GM23338 (cell line): ENCODE measurements around the gene PTOV1. TPM values are rescaled to one million over a fixed set of nuclear protein-coding genes. Genes with fewer than 3 reads are reported as not detected.

Experiments used
- ATAC-seq: fragments of 200-7000 bp; cut with Tn5 transposase; 3 replicates; pipeline ENCODE4 v1.9.1; 2020
- DNase-seq: peaks from one replicate; pipeline ENCODE4 v3.0.0-alpha.2; 2015; ENCODE audit warnings: low spot score
- H2AFZ ChIP-seq: fragments of 200-600 bp; sonication (generic); 2 replicates; pipeline ENCODE4 v1.8.0; 2016; ENCODE audit warnings: antibody characterized with exemption, mild to moderate bottlenecking, moderate library complexity
- H3F3A ChIP-seq: fragments of 200-600 bp; sonication (generic); replicated peaks from 2 replicates; pipeline ENCODE4 v1.8.0; 2017; ENCODE audit warnings: antibody characterized with exemption, mixed run types, low read depth
- H3K27ac ChIP-seq: fragments of 200-600 bp; sonication (generic); 2 replicates; pipeline ENCODE4 v1.6.1; 2016; ENCODE audit warnings: low read depth
- H3K27me3 ChIP-seq: fragments of 200-600 bp; sonication (generic); 2 replicates; pipeline ENCODE4 v1.8.0; 2016; ENCODE audit warnings: mild to moderate bottlenecking, mixed run types, moderate library complexity; ENCODE audit not compliant: insufficient read depth
- H3K36me3 ChIP-seq: fragments of 200-600 bp; sonication (generic); 2 replicates; pipeline ENCODE4 v1.8.0; 2016; ENCODE audit warnings: mild to moderate bottlenecking; ENCODE audit not compliant: insufficient read depth
- H3K4me1 ChIP-seq: fragments of 200-600 bp; sonication (generic); 2 replicates; pipeline ENCODE4 v1.8.0; 2016; ENCODE audit warnings: mild to moderate bottlenecking, moderate library complexity; ENCODE audit not compliant: insufficient read depth
- H3K4me2 ChIP-seq: fragments of 200-600 bp; sonication (generic); 2 replicates; pipeline ENCODE4 v1.7.1; 2017; ENCODE audit warnings: mixed run types
- H3K4me3 ChIP-seq: fragments of 200-600 bp; sonication (generic); 2 replicates; pipeline ENCODE4 v1.6.1; 2016; ENCODE audit warnings: mixed run types
- H3K79me2 ChIP-seq: fragments of 200-600 bp; sonication (generic); replicated peaks from 2 replicates; pipeline ENCODE4 v1.8.0; 2017; ENCODE audit warnings: mild to moderate bottlenecking; ENCODE audit not compliant: insufficient read depth
- H3K9me2 ChIP-seq: fragments of 200-600 bp; sonication (generic); 2 replicates; pipeline ENCODE4 v1.8.0; 2017; ENCODE audit not compliant: insufficient read depth
- H4K20me1 ChIP-seq: fragments of 200-600 bp; sonication (generic); replicated peaks from 2 replicates; pipeline ENCODE4 v1.8.0; 2017; ENCODE audit warnings: mild to moderate bottlenecking; ENCODE audit not compliant: insufficient read depth
- H3K27ac Mint-ChIP-seq: 2 replicates; pipeline ENCODE4 v1.8.0; 2020; ENCODE audit warnings: inconsistent platforms, mild to moderate bottlenecking, moderate library complexity, mixed read lengths
- H3K27me3 Mint-ChIP-seq: 3 replicates; pipeline ENCODE4 v1.8.0; 2022; ENCODE audit warnings: low read depth, mild to moderate bottlenecking, moderate library complexity, mixed read lengths, inconsistent platforms; ENCODE audit not compliant: insufficient read depth, poor library complexity
- H3K36me3 Mint-ChIP-seq: 3 replicates; pipeline ENCODE4 v1.8.0; 2021; ENCODE audit warnings: low read depth, mild to moderate bottlenecking, inconsistent platforms, moderate library complexity, mixed read lengths
- H3K4me1 Mint-ChIP-seq: 3 replicates; pipeline ENCODE4 v1.8.0; 2020; ENCODE audit warnings: mild to moderate bottlenecking, inconsistent platforms, mixed read lengths
- H3K4me3 Mint-ChIP-seq: 3 replicates; pipeline ENCODE4 v1.8.0; 2021; ENCODE audit warnings: moderate library complexity, mild to moderate bottlenecking, inconsistent platforms, mixed read lengths
- H3K9me3 Mint-ChIP-seq: 3 replicates; pipeline ENCODE4 v1.8.0; 2020; ENCODE audit warnings: moderate library complexity, mild to moderate bottlenecking, inconsistent platforms, mixed read lengths
- CREB1 ChIP-seq: fragments of 250-450 bp; sonication (Bioruptor Pico); IDR thresholded peaks from 2 replicates; pipeline ENCODE4 v1.5.0; 2020; ENCODE audit warnings: low read depth, mild to moderate bottlenecking, moderate library complexity
- CTCF ChIP-seq, 2 experiments: fragments of 200-600 bp in 1 of 2; sonication (generic) in 1 of 2; conservative IDR thresholded peaks; 2 replicates each; pipeline versions ENCODE4 v1.5.1 to v1.6.1; 2016 to 2017; ENCODE audit warnings: antibody characterized with exemption in 2 of 2, low read depth in 2 of 2, mild to moderate bottlenecking in 2 of 2, moderate library complexity in 1 of 2
- EZH2phosphoT487 ChIP-seq: fragments of 200-600 bp; sonication (generic); IDR thresholded peaks from one replicate; pipeline ENCODE4 v1.8.1; 2018; ENCODE audit warnings: antibody characterized with exemption; ENCODE audit not compliant: unreplicated experiment
- POLR2AphosphoS5 ChIP-seq: IDR thresholded peaks from 2 replicates; pipeline ENCODE4 v1.6.1; 2016; ENCODE audit warnings: antibody characterized with exemption, low read depth
- REST ChIP-seq: IDR thresholded peaks from one replicate; pipeline ENCODE4 v1.6.1; 2018; ENCODE audit warnings: antibody characterized with exemption; ENCODE audit not compliant: unreplicated experiment
- ZNF114 ChIP-seq: fragments of 250-450 bp; sonication (Bioruptor Pico); IDR thresholded peaks from 2 replicates; pipeline ENCODE4 v1.5.0; 2020; ENCODE audit warnings: mild to moderate bottlenecking, moderate library complexity
- polyA plus RNA-seq: library from polyadenylated mRNA; unstranded; fragments of >200 nt; fragmentation: Nextera tagmentation; extraction: Ambion mirVana; gene quantifications from 2 replicates; pipeline ENCODE4 v1.2.1, GENCODE V29; 2016
- total RNA-seq: library from RNA; depleted of rRNA; stranded (reverse); fragments of >200 nt; shearing (Covaris generic); gene quantifications from 2 replicates; pipeline ENCODE4 v1.2.3, GENCODE V29; 2014
- TF ChIP-seq, protein P1 (sequence below): IDR thresholded peaks from 2 replicates; pipeline ENCODE4 v1.6.1; 2016; ENCODE audit warnings: antibody characterized with exemption

PTOV1 gene
- total and polyA plus RNA-seq, 2 experiments from 2014 or later, result 188 to 209 TPM

- Mint-ChIP-seq H3K36me3 (peaks cover 52% of the 10 kb centered on the region), H3K27me3 (peaks cover 29% of the 10 kb centered on the region), H3K27ac (no peak overlapping the region), H3K9me3 (peaks cover 10% of the 10 kb centered on the region), H3K4me3 (no peak overlapping the region; the same call in 1 of the 3 replicates), H3K4me1 (peaks cover 39% of the 10 kb centered on the region)
- H3F3A ChIP-seq, result peaks cover 51% of the 10 kb centered on the region
- peaks cover 13% of the 10 kb centered on the region for H3K4me1 ChIP-seq
- 0 out of 2 replicates have a peak overlapping the region, but pooled peaks have one; percentile 9 for H3K27ac ChIP-seq
- no peak overlapping the region for H3K4me2 ChIP-seq
- H3K4me3 ChIP-seq, result no peak overlapping the region
- no peak for TF ChIP-seq REST
- no peak for TF ChIP-seq CTCF (conservative IDR thresholded peaks at IDR 0.05; ENCODE audit: low read depth in 2 of 2)
- no peak for TF ChIP-seq ZNF114 (CRISPR knock-in tag)
- H3K36me3 ChIP-seq, result peaks cover 15% of the 10 kb centered on the region
- peaks cover 23% of the 10 kb centered on the region for H3K79me2 ChIP-seq
- no peak for DNase-seq
- no peak for ATAC-seq
- H2AFZ ChIP-seq, result no peak overlapping the region
- peaks cover 17% of the 10 kb centered on the region for H4K20me1 ChIP-seq
- H3K27me3 ChIP-seq, result no peaks in the 10 kb centered on the region
- H3K9me2 ChIP-seq, result no peaks in the 10 kb centered on the region
Measured at GRCh38 chr19:49864890-49865289, 13.9 kb downstream of the PTOV1 start.

DNA sequence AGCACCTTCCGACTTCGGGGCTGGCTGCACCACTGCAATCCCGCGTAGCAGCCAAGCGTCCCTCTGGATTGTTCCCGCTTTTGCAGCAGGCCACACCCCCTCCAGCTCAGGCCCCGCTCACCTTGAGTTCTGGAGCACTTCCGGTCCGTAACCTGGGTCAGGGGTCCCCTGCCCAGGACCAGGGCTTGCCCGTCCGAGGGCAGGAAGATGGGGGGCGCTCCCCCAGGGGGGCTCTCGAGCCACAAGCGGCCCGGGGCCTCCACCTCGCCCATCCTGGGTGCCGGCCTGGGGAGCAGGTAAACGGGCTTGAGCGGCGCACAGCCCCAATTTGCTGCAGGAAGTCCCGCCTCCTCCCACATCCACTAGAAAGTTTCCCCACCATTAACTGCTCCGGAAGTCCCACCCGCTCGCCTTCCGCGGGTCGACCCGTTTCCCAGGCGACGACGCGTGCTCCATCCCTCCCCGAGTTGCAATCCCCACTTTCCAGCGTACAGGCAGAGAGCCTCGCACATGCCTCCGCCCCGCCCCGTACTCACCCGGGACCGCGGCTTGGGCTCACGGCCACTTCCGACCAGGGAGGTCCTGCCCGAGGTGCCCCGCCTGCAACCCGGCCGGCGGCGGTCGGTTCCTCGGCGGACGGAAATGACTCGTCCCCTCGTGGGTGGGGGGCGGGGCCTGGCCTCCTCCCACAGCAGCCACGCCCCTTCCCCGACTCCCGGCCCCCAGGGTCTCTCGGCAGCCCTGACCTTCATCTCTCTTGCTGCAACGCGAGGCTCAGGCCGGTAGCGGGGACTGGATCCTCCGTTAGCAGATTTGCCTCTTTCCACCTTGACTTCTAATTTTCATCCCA is 16.2 kb downstream of the PTOV1 start, which contains the start of gene PNKP:
Gene PNKP (minus strand): TSS at position 644 of the 850 bp plus-strand sequence. CDS start 372 bp downstream, at position 272.
- peaks cover 38% of the 10 kb centered on the region for H3F3A ChIP-seq
- ATAC-seq (peak; percentile 46), DNase-seq (peak; percentile 95)
- TF ChIP-seq EZH2phosphoT487 (no peak), POLR2AphosphoS5 (peak; percentile 86), CREB1 (CRISPR knock-in tag) (peak; percentile 75)
- TF ChIP-seq, protein P1, sequence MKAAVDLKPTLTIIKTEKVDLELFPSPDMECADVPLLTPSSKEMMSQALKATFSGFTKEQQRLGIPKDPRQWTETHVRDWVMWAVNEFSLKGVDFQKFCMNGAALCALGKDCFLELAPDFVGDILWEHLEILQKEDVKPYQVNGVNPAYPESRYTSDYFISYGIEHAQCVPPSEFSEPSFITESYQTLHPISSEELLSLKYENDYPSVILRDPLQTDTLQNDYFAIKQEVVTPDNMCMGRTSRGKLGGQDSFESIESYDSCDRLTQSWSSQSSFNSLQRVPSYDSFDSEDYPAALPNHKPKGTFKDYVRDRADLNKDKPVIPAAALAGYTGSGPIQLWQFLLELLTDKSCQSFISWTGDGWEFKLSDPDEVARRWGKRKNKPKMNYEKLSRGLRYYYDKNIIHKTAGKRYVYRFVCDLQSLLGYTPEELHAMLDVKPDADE, result 0 out of 2 replicates have a peak, but pooled peaks have one; percentile 67
- H3K36me3 ChIP-seq, result peaks cover 15% of the 10 kb centered on the region
- Mint-ChIP-seq H3K36me3 (peaks cover 46% of the 10 kb centered on the region), H3K4me1 (peaks cover 39% of the 10 kb centered on the region), H3K27ac (peak within 1 kb of the TSS; percentile 98), H3K4me3 (no peak within 1 kb of the TSS; the same call in 1 of the 3 replicates), H3K27me3 (peaks cover 22% of the 10 kb centered on the region), H3K9me3 (peaks cover 10% of the 10 kb centered on the region)
- H2AFZ ChIP-seq, result peak within 1 kb of the TSS; percentile 91
- H3K4me1 ChIP-seq, result peaks cover 19% of the 10 kb centered on the region
- peak within 1 kb of the TSS; percentile 94 for H3K27ac ChIP-seq
- H3K27me3 ChIP-seq, result no peaks in the 10 kb centered on the region
- H4K20me1 ChIP-seq, result peaks cover 17% of the 10 kb centered on the region
- H3K4me2 ChIP-seq, result peak within 1 kb of the TSS; percentile 93
- H3K79me2 ChIP-seq, result peaks cover 23% of the 10 kb centered on the region
- H3K4me3 ChIP-seq, result peak within 1 kb of the TSS; percentile 99
- no peaks in the 10 kb centered on the region for H3K9me2 ChIP-seq
